IMR-90 (cell line): Measurements from ENCODE around the gene SPATA18. TPM values are rescaled to one million over a fixed set of nuclear protein-coding genes. Genes with fewer than 3 reads are reported as not detected.

ENCODE experiments used
- ATAC-seq: fragments of 200-7000 bp; cut with Tn5 transposase; 2 replicates; pipeline ENCODE4 v1.9.1; 2020; ENCODE audit warnings: low read depth, mild to moderate bottlenecking, moderate library complexity
- BruUV-seq: library from RNA; stranded (reverse); fragments of 400-500 nt; replicated peaks from 2 replicates; lab custom pipeline; 2021; lab: Mats Ljungman, UMichigan
- CTCF ChIA-PET: fragments of 300-600 bp; formaldehyde crosslinking; extraction: SDS; loops from one replicate; lab custom pipeline; 2021; ENCODE audit warnings: antibody characterized with exemption; lab: Yijun Ruan, JAX
- POLR2A ChIA-PET: fragments of 300-600 bp; sonication (Branson Sonifier 250); formaldehyde crosslinking; loops from one replicate; lab custom pipeline; 2022; ENCODE audit warnings: antibody characterized with exemption; ENCODE audit not compliant: unreplicated experiment; lab: Charles Lee
- DNase-seq: peaks from one replicate; pipeline ENCODE4 v3.0.0; 2013
- H2AFZ ChIP-seq: replicated peaks from 2 replicates; pipeline ENCODE3; 2013; ENCODE audit warnings: low read length, mild to moderate bottlenecking; ENCODE audit not compliant: poor library complexity
- H2AK5ac ChIP-seq: 2 replicates; pipeline ENCODE4 v1.6.1; 2013; ENCODE audit warnings: low read depth, low read length, inconsistent platforms
- H2AK9ac ChIP-seq: replicated peaks from 2 replicates; pipeline ENCODE3; 2013; ENCODE audit warnings: mild to moderate bottlenecking, low read depth, low read length, moderate library complexity; ENCODE audit not compliant: poor library complexity
- H2BK120ac ChIP-seq: 2 replicates; pipeline ENCODE4 v1.6.1; 2013; ENCODE audit warnings: low read depth, low read length, inconsistent platforms
- H2BK15ac ChIP-seq: 3 replicates; pipeline ENCODE4 v1.6.1; 2013; ENCODE audit warnings: low read depth, low read length, inconsistent platforms
- H2BK20ac ChIP-seq: 2 replicates; pipeline ENCODE4 v1.6.1; 2013; ENCODE audit warnings: low read depth, mild to moderate bottlenecking, inconsistent platforms, low read length, moderate library complexity
- H2BK5ac ChIP-seq: 2 replicates; pipeline ENCODE4 v1.6.1; 2013; ENCODE audit warnings: mild to moderate bottlenecking, low read depth, low read length, inconsistent platforms; ENCODE audit not compliant: poor library complexity, severe bottlenecking
- H3K14ac ChIP-seq: replicated peaks from 2 replicates; pipeline ENCODE4 v1.6.1; 2013; ENCODE audit warnings: low read depth, low read length, inconsistent platforms
- H3K18ac ChIP-seq: 2 replicates; pipeline ENCODE4 v1.6.1; 2013; ENCODE audit warnings: low read depth, low read length, control low read depth
- H3K23ac ChIP-seq: 2 replicates; pipeline ENCODE4 v1.6.1; 2013; ENCODE audit warnings: low read depth, low read length, inconsistent platforms
- H3K27ac ChIP-seq: 2 replicates; pipeline ENCODE4 v1.5.1; 2013; ENCODE audit warnings: mild to moderate bottlenecking, control low read depth, low read length; ENCODE audit not compliant: insufficient read depth
- H3K27me3 ChIP-seq: 2 replicates; pipeline ENCODE4 v1.6.1; 2013; ENCODE audit warnings: low read length; ENCODE audit not compliant: control insufficient read depth, insufficient read depth
- H3K36me3 ChIP-seq: 2 replicates; pipeline ENCODE4 v1.6.1; 2013; ENCODE audit warnings: low read length, mixed read lengths; ENCODE audit not compliant: control insufficient read depth, insufficient read depth
- H3K4ac ChIP-seq: 2 replicates; pipeline ENCODE4 v1.6.1; 2013; ENCODE audit warnings: low read depth, low read length, inconsistent platforms
- H3K4me1 ChIP-seq: 2 replicates; pipeline ENCODE4 v1.6.1; 2013; ENCODE audit warnings: low read length, mixed read lengths; ENCODE audit not compliant: control insufficient read depth, insufficient read depth
- H3K4me2 ChIP-seq: 2 replicates; pipeline ENCODE4 v1.6.1; 2013; ENCODE audit warnings: low read depth, mild to moderate bottlenecking, control low read depth, low read length, moderate library complexity
- H3K4me3 ChIP-seq: 2 replicates; pipeline ENCODE4 v1.5.1; 2013; ENCODE audit warnings: low read depth, mild to moderate bottlenecking, control low read depth, low read length, moderate library complexity; ENCODE audit not compliant: insufficient read depth
- H3K56ac ChIP-seq: 2 replicates; pipeline ENCODE4 v1.6.1; 2013; ENCODE audit warnings: low read length, inconsistent platforms; ENCODE audit not compliant: insufficient read depth; ENCODE audit errors: extremely low read depth
- H3K79me1 ChIP-seq, 2 experiments: 2 replicates each; pipeline ENCODE4 v1.6.1; 2013; ENCODE audit warnings: low read length in 2 of 2, inconsistent platforms in 1 of 2, low read depth in 1 of 2
- H3K9ac ChIP-seq: 2 replicates; pipeline ENCODE4 v1.6.1; 2013; ENCODE audit warnings: low read depth, low read length, control low read depth
- H3K9me1 ChIP-seq: 2 replicates; pipeline ENCODE4 v1.6.1; 2013; ENCODE audit warnings: low read length, inconsistent platforms; ENCODE audit not compliant: insufficient read depth
- H3K9me3 ChIP-seq: 2 replicates; pipeline ENCODE4 v1.6.1; 2013; ENCODE audit warnings: low read length; ENCODE audit not compliant: control insufficient read depth, insufficient read depth
- H4K20me1 ChIP-seq: 2 replicates; pipeline ENCODE4 v1.6.1; 2013; ENCODE audit warnings: low read length, inconsistent platforms; ENCODE audit not compliant: insufficient read depth
- H4K5ac ChIP-seq: 2 replicates; pipeline ENCODE4 v1.6.1; 2013; ENCODE audit warnings: mild to moderate bottlenecking, low read depth, low read length, control low read depth
- H4K8ac ChIP-seq, 2 experiments: 2 replicates each; pipeline ENCODE4 v1.6.1; 2013; ENCODE audit warnings: low read depth in 2 of 2, low read length in 2 of 2, control low read depth in 1 of 2, inconsistent platforms in 1 of 2
- H4K91ac ChIP-seq: 2 replicates; pipeline ENCODE4 v1.6.1; 2013; ENCODE audit warnings: low read depth, low read length, inconsistent platforms; ENCODE audit not compliant: insufficient read depth
- CEBPB ChIP-seq: IDR thresholded peaks from 2 replicates; pipeline ENCODE4 v1.6.1; 2012; ENCODE audit warnings: low read depth, low read length, improper control_type of control experiment
- MAZ ChIP-seq: IDR thresholded peaks from 2 replicates; pipeline ENCODE4 v1.6.1; 2012; ENCODE audit warnings: low read depth, mild to moderate bottlenecking, low read length, improper control_type of control experiment, moderate library complexity, borderline replicate concordance
- RFX5 ChIP-seq: IDR thresholded peaks from 2 replicates; pipeline ENCODE4 v1.8.0; 2012; ENCODE audit warnings: low read depth, mild to moderate bottlenecking, low read length, moderate library complexity
- SMC3 ChIP-seq: fragments of 150-350 bp; IDR thresholded peaks from 2 replicates; pipeline ENCODE4 v1.6.1; 2016; ENCODE audit warnings: low read depth, mild to moderate bottlenecking, antibody characterized with exemption, low read length, moderate library complexity
- WGBS, 2 experiments: methylation state at CpG; one replicate each; pipeline versions ENCODE4 v1.1.5 to v1.1.7; 2013; ENCODE audit warnings: missing lambda C conversion rate in 2 of 2; ENCODE audit not compliant: insufficient read length in 1 of 2; ENCODE audit errors: extremely low coverage in 2 of 2; 5-methylcytosine and 5-hydroxymethylcytosine counted together
- dilution Hi-C: fragments of 300-500 bp; cut with HindIII; formaldehyde crosslinking; loops from one replicate; pipeline ENCODE4 v1.14.3; 2018; ENCODE audit warnings: low sequenced_read_pairs; ENCODE audit not compliant: unreplicated experiment
- in situ Hi-C: fragments of 300-500 bp; cut with MboI; formaldehyde crosslinking; loops from 3 replicates; pipeline ENCODE4 v1.14.3; 2019; ENCODE audit warnings: low sequenced_read_pairs, inconsistent platforms, mixed read lengths
- intact Hi-C: fragments of 100-400 bp; cut with micrococcal nuclease; formaldehyde crosslinking; loops from 2 replicates; pipeline ENCODE4 v1.10.0; 2022
- polyA plus RNA-seq, 3 experiments: library from polyadenylated mRNA; depleted of rRNA; stranded (reverse); fragments of >200 nt; gene quantifications; 2 replicates each; pipeline ENCODE4 v1.2.3, GENCODE V29; 2012; ENCODE audit warnings: low replicate concordance in 1 of 3
- total RNA-seq: library from RNA; depleted of rRNA; stranded (reverse); fragments of >200 nt; gene quantifications from 2 replicates; pipeline ENCODE4 v1.2.3, GENCODE V29; 2012
- TF ChIP-seq, protein P1 (sequence below): fragments of 150-350 bp; IDR thresholded peaks from 2 replicates; pipeline ENCODE4 v1.6.1; 2017; ENCODE audit warnings: mild to moderate bottlenecking, antibody characterized with exemption, low read length, low read depth
- TF ChIP-seq, protein P2 (sequence below): conservative IDR thresholded peaks from 2 replicates; pipeline ENCODE4 v1.5.1; 2012; ENCODE audit warnings: mild to moderate bottlenecking, low read depth, low read length, improper control_type of control experiment

Gene SPATA18
- total and polyA plus RNA-seq, 2 of the 4 experiments (the other 2 are of a cell fraction): 3.0 to 4.7 TPM

DNA sequence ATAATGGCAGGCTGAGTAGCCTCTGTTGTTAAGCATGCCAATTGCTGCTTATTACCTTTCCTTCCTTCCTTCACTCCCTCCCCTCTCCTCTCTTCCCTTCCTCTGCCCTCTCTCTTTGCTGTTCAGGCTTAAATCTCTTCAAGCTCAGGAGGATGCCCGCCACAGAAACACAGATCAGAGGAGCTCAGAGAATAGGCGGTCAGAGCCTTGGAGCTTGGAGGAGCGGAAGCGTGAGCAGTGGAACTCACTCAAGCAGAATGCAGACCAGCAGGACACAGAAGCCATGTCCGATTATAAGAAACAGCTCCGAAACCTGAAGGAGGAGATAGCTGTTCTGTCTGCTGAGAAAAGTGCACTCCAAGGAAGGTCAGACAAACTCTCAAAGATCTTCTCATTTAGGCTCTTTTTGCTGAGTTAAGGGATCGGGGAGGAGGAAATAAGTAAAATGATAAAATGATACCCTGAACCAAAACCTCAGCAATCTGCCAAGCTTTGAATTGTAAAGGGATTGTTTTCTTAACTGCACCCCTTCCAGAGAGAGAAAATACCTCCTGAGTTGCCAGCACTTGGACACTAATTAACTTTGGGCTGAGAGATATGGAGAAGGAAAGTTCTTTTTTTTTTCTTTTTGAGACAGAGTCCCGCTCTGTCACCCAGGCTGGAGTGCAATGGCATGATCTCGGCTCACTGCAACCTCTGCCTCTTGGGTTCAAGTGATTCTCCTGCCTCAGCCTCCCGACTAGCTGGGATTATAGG lies 20.9 kb downstream of the SPATA18 start:
- Histone ChIP-seq H3K36me3 (no peaks in the 10 kb centered on the region), H3K14ac (no peak overlapping the region), H3K4me3 (no peak overlapping the region), H2BK15ac (no peak overlapping the region), H3K18ac (no peak overlapping the region), H2AFZ (no peak overlapping the region), H2BK120ac (no peak overlapping the region), H3K4me1 (no peaks in the 10 kb centered on the region), H3K4ac (no peak overlapping the region), H3K27ac (no peak overlapping the region), H4K5ac (no peak overlapping the region), H3K9me1 (no peaks in the 10 kb centered on the region), H3K27me3 (peaks cover 7% of the 10 kb centered on the region; the same call in 1 of the 2 replicates), H2AK5ac (no peak overlapping the region), H3K9me3 (no peaks in the 10 kb centered on the region), H3K4me2 (no peak overlapping the region), H2BK20ac (no peak overlapping the region), H2AK9ac (no peak overlapping the region), H4K8ac (no peak overlapping the region), H2BK5ac (no peak overlapping the region), H4K20me1 (no peaks in the 10 kb centered on the region), H4K91ac (no peak overlapping the region), H3K9ac (no peak overlapping the region), H3K23ac (no peak overlapping the region), H3K79me1 (no peaks in the 10 kb centered on the region), H3K56ac (no peak overlapping the region)
- POLR2A ChIA-PET: no interaction called here
- DNase-seq (no peak), ATAC-seq (no peak)
- CTCF ChIA-PET: no interaction called here
- in situ Hi-C loops: no loop called here
- no TSS peak for BruUV-seq
- no peak for TF ChIP-seq CEBPB
- TF ChIP-seq RFX5: no peak
- TF ChIP-seq, protein P1, sequence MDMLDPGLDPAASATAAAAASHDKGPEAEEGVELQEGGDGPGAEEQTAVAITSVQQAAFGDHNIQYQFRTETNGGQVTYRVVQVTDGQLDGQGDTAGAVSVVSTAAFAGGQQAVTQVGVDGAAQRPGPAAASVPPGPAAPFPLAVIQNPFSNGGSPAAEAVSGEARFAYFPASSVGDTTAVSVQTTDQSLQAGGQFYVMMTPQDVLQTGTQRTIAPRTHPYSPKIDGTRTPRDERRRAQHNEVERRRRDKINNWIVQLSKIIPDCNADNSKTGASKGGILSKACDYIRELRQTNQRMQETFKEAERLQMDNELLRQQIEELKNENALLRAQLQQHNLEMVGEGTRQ: no peak
- TF ChIP-seq SMC3: no peak
- no peak for TF ChIP-seq MAZ
- TF ChIP-seq, protein P2, sequence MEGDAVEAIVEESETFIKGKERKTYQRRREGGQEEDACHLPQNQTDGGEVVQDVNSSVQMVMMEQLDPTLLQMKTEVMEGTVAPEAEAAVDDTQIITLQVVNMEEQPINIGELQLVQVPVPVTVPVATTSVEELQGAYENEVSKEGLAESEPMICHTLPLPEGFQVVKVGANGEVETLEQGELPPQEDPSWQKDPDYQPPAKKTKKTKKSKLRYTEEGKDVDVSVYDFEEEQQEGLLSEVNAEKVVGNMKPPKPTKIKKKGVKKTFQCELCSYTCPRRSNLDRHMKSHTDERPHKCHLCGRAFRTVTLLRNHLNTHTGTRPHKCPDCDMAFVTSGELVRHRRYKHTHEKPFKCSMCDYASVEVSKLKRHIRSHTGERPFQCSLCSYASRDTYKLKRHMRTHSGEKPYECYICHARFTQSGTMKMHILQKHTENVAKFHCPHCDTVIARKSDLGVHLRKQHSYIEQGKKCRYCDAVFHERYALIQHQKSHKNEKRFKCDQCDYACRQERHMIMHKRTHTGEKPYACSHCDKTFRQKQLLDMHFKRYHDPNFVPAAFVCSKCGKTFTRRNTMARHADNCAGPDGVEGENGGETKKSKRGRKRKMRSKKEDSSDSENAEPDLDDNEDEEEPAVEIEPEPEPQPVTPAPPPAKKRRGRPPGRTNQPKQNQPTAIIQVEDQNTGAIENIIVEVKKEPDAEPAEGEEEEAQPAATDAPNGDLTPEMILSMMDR: no peak
- 40% methylated on average over 2 of the region's 10 CpGs; no CpG with 5 or more reads in 1 of the 2 experiments for WGBS, 2 experiments
- dilution Hi-C loops: no loop called here
- intact Hi-C loops: no loop called here
